Femur (tissue), 1 donor: ENCODE measurements around the gene ZNF391.
"Not testable (repeated sequence)": the region's sequence is repeated elsewhere in the genome, so short reads cannot be mapped to it uniquely, and the experiment has no call there.

Experiments used
- DNase-seq: peaks from one replicate; pipeline ENCODE4 v3.0.0-alpha.2; 2017

The ZNF391 gene

DNA sequence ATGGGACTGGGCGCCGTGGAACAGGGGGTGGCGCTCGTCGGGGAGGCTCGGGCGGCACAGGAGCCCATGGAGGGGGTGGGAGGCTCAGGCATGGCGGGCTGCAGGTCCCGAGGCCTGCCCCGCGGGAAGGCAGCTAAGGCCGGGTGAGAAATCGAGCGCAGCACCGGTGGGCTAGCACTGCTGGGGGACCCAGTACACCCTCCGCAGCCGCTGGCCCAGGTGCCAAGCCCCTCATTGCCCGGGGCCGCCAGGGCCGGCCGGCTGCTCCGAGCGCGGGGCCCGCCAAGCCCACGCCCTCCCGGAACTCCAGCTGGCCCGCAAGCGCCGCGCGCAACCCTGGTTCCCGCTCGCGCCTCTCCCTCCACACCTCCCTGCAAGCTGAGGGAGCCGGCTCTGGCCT, 36.3 kb downstream of the ZNF391 start:
- not testable (repeated sequence) for DNase-seq

GRCh38 chr6:27426045-27426620, 37.6 kb downstream of the ZNF391 start:
- DNase-seq = no peak

- DNase-seq = no peak
Observed at GRCh38 chr6:27428502-27428901, 39.9 kb downstream of the ZNF391 start.

DNA sequence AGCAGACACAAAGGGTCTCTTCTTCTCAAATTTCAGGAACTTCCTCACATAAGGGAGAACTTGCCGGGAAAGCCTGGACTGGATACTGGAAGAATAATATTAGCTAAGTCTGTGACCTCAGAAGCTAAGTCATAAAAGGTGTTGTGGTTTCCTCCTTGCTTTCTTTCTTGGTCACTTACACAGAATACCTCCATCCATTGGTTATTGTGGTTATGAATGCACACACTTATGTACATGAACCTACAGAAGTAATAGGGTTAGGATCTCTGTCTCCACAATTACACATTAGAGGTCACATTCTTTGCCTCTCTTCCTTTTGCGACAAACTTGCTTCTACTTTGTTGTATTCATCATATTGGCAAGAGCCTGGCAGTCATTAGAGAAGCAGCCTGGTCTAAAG, 40.4 kb downstream of the ZNF391 start:
- DNase-seq = no peak

GRCh38 chr6:27433714-27434113, 45.2 kb downstream of the ZNF391 start:
- DNase-seq = no peak

DNA sequence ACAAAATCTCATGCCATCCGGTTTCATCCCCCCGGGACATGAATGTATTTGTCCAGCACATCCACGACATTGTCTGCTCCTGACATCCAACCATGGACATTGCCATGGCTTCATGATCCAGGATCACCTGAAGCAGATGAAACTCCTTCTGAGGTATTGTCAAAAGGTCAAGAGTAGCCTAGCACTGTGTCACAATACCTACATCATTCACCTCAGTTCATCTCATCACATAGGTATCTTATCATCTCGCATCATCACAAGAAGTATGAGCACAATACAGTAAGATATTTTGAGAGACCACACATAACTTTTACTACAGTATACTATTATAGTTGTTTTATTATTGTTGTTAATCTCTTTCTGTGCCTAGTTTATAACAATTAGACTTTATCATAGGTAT, 50.8 kb downstream of the ZNF391 start:
- no peak for DNase-seq

DNA sequence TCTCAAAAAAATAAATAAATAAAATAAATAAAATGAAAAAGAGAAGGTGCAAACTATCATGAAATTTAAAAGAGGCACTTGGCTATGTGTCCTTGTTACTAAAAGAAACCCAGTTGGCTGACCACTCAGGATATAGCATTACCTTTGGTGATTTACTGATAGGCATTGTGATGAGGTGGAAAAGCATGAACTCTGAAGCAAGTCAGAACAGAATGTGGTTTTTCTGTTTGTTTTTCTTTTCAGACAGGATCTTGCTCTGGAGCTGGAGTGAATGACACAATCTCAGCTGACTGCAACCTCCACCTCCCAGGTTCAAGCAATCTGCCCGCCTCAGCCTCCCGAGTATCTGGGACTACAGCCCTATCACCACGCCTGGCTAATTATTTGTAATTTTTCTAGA, 52.4 kb downstream of the ZNF391 start:
- no peak for DNase-seq

DNA sequence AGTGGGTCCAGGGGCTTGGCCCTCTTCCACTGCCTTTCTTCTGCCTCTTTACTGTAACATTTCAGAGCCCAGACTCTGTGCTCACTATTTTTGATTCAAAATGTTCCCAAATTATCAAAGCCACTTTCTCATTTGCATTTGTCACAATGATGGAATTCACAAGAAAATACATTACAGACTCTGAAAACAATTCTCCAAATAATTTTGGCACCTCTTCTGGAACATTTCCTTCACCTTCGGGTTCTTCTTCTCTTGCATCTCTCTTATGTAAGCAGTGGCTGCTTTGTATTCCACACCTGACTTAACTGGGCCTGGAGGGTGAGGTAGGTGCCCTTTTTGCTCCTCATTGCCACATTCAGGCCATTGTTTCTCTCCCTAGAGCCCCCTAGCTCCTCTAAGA, 54.4 kb downstream of the ZNF391 start:
- DNase-seq = no peak

GRCh38 chr6:27448456-27448855, 59.9 kb downstream of the ZNF391 start:
- no peak for DNase-seq

GRCh38 chr6:27451660-27452390, 63.3 kb downstream of the ZNF391 start:
- DNase-seq = no peak

DNA sequence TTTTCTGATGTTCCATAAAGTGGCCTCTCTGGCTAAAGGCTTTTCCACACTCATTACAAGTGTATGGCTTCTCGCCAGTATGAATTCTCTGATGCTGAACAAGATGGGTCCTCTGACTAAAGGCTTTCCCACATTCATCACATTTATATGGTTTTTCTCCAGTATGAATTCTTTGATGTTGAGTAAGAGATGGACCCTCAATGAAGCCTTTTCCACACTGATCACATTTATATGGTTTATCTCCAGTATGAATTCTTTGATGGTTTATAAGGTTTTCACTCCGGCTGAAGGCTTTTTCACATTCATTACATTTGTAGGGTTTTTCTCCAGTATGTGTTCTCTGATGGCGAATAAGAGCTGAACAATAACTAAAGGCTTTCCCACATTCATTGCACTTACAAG, 63.9 kb downstream of the ZNF391 start:
- DNase-seq = no peak
